ENCODE data around the gene KLK12. TPM values are rescaled to one million over a fixed set of nuclear protein-coding genes. Genes with fewer than 3 reads are reported as not detected.

KLK12 gene
- total RNA-seq, 1 experiment from 2014 or later: not detected

DNA sequence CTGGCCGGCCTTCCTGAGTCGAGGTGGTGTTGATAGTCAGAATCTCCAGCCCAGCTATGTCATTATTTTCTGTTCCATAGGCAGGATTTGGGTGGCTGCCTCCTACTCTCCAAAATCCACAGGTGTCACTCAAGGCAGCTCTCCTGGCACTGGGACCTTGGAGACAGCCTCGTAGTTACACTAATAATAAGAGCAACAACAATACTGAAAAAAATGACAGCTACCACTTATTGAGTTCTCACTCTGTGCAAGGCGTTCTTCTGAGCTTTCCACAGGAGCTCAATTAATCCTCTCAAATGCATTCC is 12.2 kb upstream of the KLK12 start:
- no peaks in the 10 kb centered on the region for H3K27me3 ChIP-seq (ENCODE audit: insufficient read depth, low read length)
- H3K27ac ChIP-seq (ENCODE audit: insufficient read length, low read depth, low read length): peak overlapping the region; percentile 97
- no peak overlapping the region for H3K23ac ChIP-seq (ENCODE audit: insufficient read length, low read depth, low read length)
- H2BK20ac ChIP-seq (ENCODE audit: low read depth, low read length, poor library complexity, severe bottlenecking): no peak overlapping the region
- Mint-ChIP-seq H3K4me1 (peaks cover 24 to 38% of the 10 kb centered on the region in 2 experiments), H3K36me3 (ENCODE audit: insufficient read depth in 1 of 3, low read depth in 3 of 3) (peaks cover 2 to 6% (median 5%) of the 10 kb centered on the region in 3 experiments; a peak in 4 of 7 replicates), H3K27ac (peak overlapping the region; percentile 96 to 98 (median 97)), H3K9me3 (peaks cover 6 to 12% of the 10 kb centered on the region in 2 experiments; a peak in 4 of 5 replicates), H3K4me3 (peak overlapping the region in 1 of 2 experiments; percentile 3; a peak in 1 of 5 replicates), H3K27me3 (ENCODE audit: low read depth) (no peaks in the 10 kb centered on the region)
- H4K20me1 ChIP-seq (ENCODE audit: control insufficient read depth, insufficient read depth, insufficient read length): no peaks in the 10 kb centered on the region
- H3K4me1 ChIP-seq (ENCODE audit: insufficient read depth, low read length): peaks cover 10% of the 10 kb centered on the region
- no peak overlapping the region for H4K5ac ChIP-seq (ENCODE audit: insufficient read length, low read depth, low read length)
- no peaks in the 10 kb centered on the region for H3K23me2 ChIP-seq (ENCODE audit: insufficient read length, low read depth, low read length, poor library complexity, severe bottlenecking)
- no peak overlapping the region for H3K14ac ChIP-seq (ENCODE audit: insufficient read depth, low read length)
- no peak overlapping the region for H4K8ac ChIP-seq (replicated peaks; ENCODE audit: insufficient read length, low read depth, low read length)
- TF ChIP-seq, protein P1, sequence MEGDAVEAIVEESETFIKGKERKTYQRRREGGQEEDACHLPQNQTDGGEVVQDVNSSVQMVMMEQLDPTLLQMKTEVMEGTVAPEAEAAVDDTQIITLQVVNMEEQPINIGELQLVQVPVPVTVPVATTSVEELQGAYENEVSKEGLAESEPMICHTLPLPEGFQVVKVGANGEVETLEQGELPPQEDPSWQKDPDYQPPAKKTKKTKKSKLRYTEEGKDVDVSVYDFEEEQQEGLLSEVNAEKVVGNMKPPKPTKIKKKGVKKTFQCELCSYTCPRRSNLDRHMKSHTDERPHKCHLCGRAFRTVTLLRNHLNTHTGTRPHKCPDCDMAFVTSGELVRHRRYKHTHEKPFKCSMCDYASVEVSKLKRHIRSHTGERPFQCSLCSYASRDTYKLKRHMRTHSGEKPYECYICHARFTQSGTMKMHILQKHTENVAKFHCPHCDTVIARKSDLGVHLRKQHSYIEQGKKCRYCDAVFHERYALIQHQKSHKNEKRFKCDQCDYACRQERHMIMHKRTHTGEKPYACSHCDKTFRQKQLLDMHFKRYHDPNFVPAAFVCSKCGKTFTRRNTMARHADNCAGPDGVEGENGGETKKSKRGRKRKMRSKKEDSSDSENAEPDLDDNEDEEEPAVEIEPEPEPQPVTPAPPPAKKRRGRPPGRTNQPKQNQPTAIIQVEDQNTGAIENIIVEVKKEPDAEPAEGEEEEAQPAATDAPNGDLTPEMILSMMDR (conservative IDR thresholded peaks at IDR 0.05): no peak
- H3T11ph ChIP-seq (ENCODE audit: low read length): no peak overlapping the region
- no peaks in the 10 kb centered on the region for H3K79me1 ChIP-seq (ENCODE audit: insufficient read depth, low read depth, low read length, poor library complexity, severe bottlenecking)
- H3K4me2 ChIP-seq (ENCODE audit: insufficient read depth, insufficient read length, low read length): peak overlapping the region; percentile 52
- H2BK15ac ChIP-seq (ENCODE audit: low read depth, low read length): no peak overlapping the region
- DNase-seq: no peak
- no peak overlapping the region for H2BK12ac ChIP-seq (ENCODE audit: insufficient read length, low read depth, low read length)
- no peak overlapping the region for H4K91ac ChIP-seq (ENCODE audit: insufficient read length, low read depth, low read length)
- H2AFZ ChIP-seq (ENCODE audit: low read length): no peak overlapping the region
- H3K9ac ChIP-seq (ENCODE audit: extremely low read depth, insufficient read length, low read length): no peak overlapping the region
- no peaks in the 10 kb centered on the region for H3K9me3 ChIP-seq (ENCODE audit: control insufficient read depth, low read depth, low read length)
- no peak overlapping the region for H3K4ac ChIP-seq (ENCODE audit: low read depth, low read length)
- no peak overlapping the region for H3K56ac ChIP-seq (ENCODE audit: insufficient read length, low read depth, low read length)
- H2BK120ac ChIP-seq (ENCODE audit: low read depth, low read length, poor library complexity, severe bottlenecking): peak overlapping the region; percentile 26
- no CpG with 5 or more reads among the region's 4 CpGs for WGBS (ENCODE audit: extremely low coverage, insufficient read length, low lambda C conversion rate)
- H3K79me2 ChIP-seq (ENCODE audit: insufficient read depth, low read length): no peaks in the 10 kb centered on the region
- no peak overlapping the region for H2AK5ac ChIP-seq (ENCODE audit: insufficient read length, low read length)
- H2BK5ac ChIP-seq (ENCODE audit: insufficient read length, low read length): peak overlapping the region; percentile 22
- H3K18ac ChIP-seq (ENCODE audit: insufficient read length, low read depth, low read length): peak overlapping the region; percentile 46
